WTC11 (cell line): ENCODE measurements around the gene KIF2A. TPM values are rescaled to one million over a fixed set of nuclear protein-coding genes. Genes with fewer than 3 reads are reported as not detected.

Experiments used
- ATAC-seq: fragments of 200-7000 bp; cut with Tn5 transposase; 2 replicates; pipeline ENCODE4 v1.10.0; 2021; ENCODE audit warnings: mild to moderate bottlenecking, moderate library complexity
- CTCF ChIA-PET: fragments of 300-600 bp; sonication (Branson Sonifier 250); formaldehyde crosslinking; loops from one replicate; lab custom pipeline; 2021; ENCODE audit warnings: antibody characterized with exemption; lab: Charles Lee
- POLR2A ChIA-PET: fragments of 350-600 bp; sonication (Branson Sonifier 250); formaldehyde crosslinking; loops from one replicate; lab custom pipeline; 2021; ENCODE audit warnings: antibody characterized with exemption; lab: Charles Lee
- DNase-seq: peaks from one replicate; pipeline ENCODE4 v3.0.0; 2021; ENCODE audit warnings: low spot score
- H3K27ac Mint-ChIP-seq: 2 replicates; pipeline ENCODE4 v1.8.0; 2021; ENCODE audit warnings: mixed read lengths
- H3K27me3 Mint-ChIP-seq: 2 replicates; pipeline ENCODE4 v1.8.0; 2021; ENCODE audit warnings: low read depth, mild to moderate bottlenecking, moderate library complexity, mixed read lengths
- H3K36me3 Mint-ChIP-seq: 2 replicates; pipeline ENCODE4 v1.8.0; 2021; ENCODE audit warnings: mixed read lengths
- H3K4me1 Mint-ChIP-seq: 2 replicates; pipeline ENCODE4 v1.8.0; 2022; ENCODE audit warnings: mixed read lengths
- H3K4me3 Mint-ChIP-seq: 2 replicates; pipeline ENCODE4 v1.8.0; 2021; ENCODE audit warnings: mild to moderate bottlenecking, moderate library complexity, mixed read lengths
- H3K9me3 Mint-ChIP-seq: 2 replicates; pipeline ENCODE4 v1.8.0; 2021; ENCODE audit warnings: mixed read lengths
- ARID4B ChIP-seq: sonication (generic); formaldehyde crosslinking; IDR thresholded peaks from 2 replicates; pipeline ENCODE4 v1.8.0; 2023; ENCODE audit warnings: missing genetic modification reagents, mild to moderate bottlenecking, borderline replicate concordance
- ATF2 ChIP-seq: sonication (generic); formaldehyde crosslinking; IDR thresholded peaks from 2 replicates; pipeline ENCODE4 v1.8.1; 2022; ENCODE audit warnings: low read depth, missing genetic modification reagents, borderline replicate concordance
- CREB1 ChIP-seq: sonication (generic); formaldehyde crosslinking; IDR thresholded peaks from 2 replicates; pipeline ENCODE4 v1.8.0; 2023; ENCODE audit warnings: mild to moderate bottlenecking, missing genetic modification reagents
- CTCF ChIP-seq: fragments of 200-600 bp; IDR thresholded peaks from 2 replicates; pipeline ENCODE4 v1.8.0; 2022; ENCODE audit warnings: antibody characterized with exemption
- EMX1 ChIP-seq: fragments of 250-450 bp; sonication (Bioruptor Pico); IDR thresholded peaks from 2 replicates; pipeline ENCODE4 v1.8.0; 2021; ENCODE audit warnings: mild to moderate bottlenecking
- FOXP4 ChIP-seq: sonication (generic); formaldehyde crosslinking; IDR thresholded peaks from 2 replicates; pipeline ENCODE4 v1.8.0; 2022; ENCODE audit warnings: mild to moderate bottlenecking, missing genetic modification reagents
- GABPB1 ChIP-seq: sonication (generic); formaldehyde crosslinking; IDR thresholded peaks from 2 replicates; pipeline ENCODE4 v1.8.1; 2023; ENCODE audit warnings: mild to moderate bottlenecking, missing genetic modification reagents
- GTF2I ChIP-seq: fragments of 250-450 bp; sonication (Bioruptor Pico); conservative IDR thresholded peaks from 2 replicates; pipeline ENCODE4 v1.4.0; 2021; ENCODE audit warnings: mild to moderate bottlenecking
- JUN ChIP-seq: sonication (generic); formaldehyde crosslinking; IDR thresholded peaks from 2 replicates; pipeline ENCODE4 v1.8.0; 2023; ENCODE audit warnings: mild to moderate bottlenecking, missing genetic modification reagents
- MAX ChIP-seq: sonication (generic); formaldehyde crosslinking; IDR thresholded peaks from 2 replicates; pipeline ENCODE4 v1.8.0; 2022; ENCODE audit warnings: mild to moderate bottlenecking, missing genetic modification reagents
- MYBL2 ChIP-seq: sonication (generic); formaldehyde crosslinking; IDR thresholded peaks from 2 replicates; pipeline ENCODE4 v1.8.1; 2023; ENCODE audit warnings: mild to moderate bottlenecking, moderate library complexity, missing genetic modification reagents
- NFATC4 ChIP-seq: fragments of 250-450 bp; sonication (Bioruptor Pico); IDR thresholded peaks from 2 replicates; pipeline ENCODE4 v1.9.0; 2021; ENCODE audit warnings: mild to moderate bottlenecking
- NR1H2 ChIP-seq: sonication (generic); formaldehyde crosslinking; IDR thresholded peaks from 2 replicates; pipeline ENCODE4 v1.9.0; 2021; ENCODE audit warnings: mild to moderate bottlenecking, moderate library complexity, missing genetic modification reagents
- OVOL2 ChIP-seq: fragments of 250-450 bp; sonication (Bioruptor Pico); IDR thresholded peaks from 2 replicates; pipeline ENCODE4 v1.9.0; 2021; ENCODE audit warnings: mild to moderate bottlenecking, borderline replicate concordance
- PRDM15 ChIP-seq: sonication (generic); formaldehyde crosslinking; IDR thresholded peaks from 2 replicates; pipeline ENCODE4 v1.8.0; 2022; ENCODE audit warnings: missing genetic modification reagents
- RORB ChIP-seq: fragments of 250-450 bp; sonication (Bioruptor Pico); IDR thresholded peaks from 2 replicates; pipeline ENCODE4 v1.9.0; 2021; ENCODE audit warnings: mild to moderate bottlenecking
- SP1 ChIP-seq: sonication (generic); formaldehyde crosslinking; conservative IDR thresholded peaks from 2 replicates; pipeline ENCODE4 v1.8.1; 2022; ENCODE audit warnings: missing genetic modification reagents
- TEAD1 ChIP-seq: sonication (generic); formaldehyde crosslinking; IDR thresholded peaks from 2 replicates; pipeline ENCODE4 v1.8.0; 2022; ENCODE audit warnings: mild to moderate bottlenecking, missing genetic modification reagents
- TEAD4 ChIP-seq: sonication (generic); formaldehyde crosslinking; IDR thresholded peaks from 2 replicates; pipeline ENCODE4 v1.8.0; 2022; ENCODE audit warnings: mild to moderate bottlenecking, missing genetic modification reagents
- ZNF396 ChIP-seq: fragments of 250-450 bp; sonication (Bioruptor Pico); IDR thresholded peaks from 2 replicates; pipeline ENCODE4 v1.8.0; 2021; ENCODE audit warnings: mild to moderate bottlenecking, moderate library complexity, borderline replicate concordance
- total RNA-seq: library from RNA; stranded (reverse); gene quantifications from 3 replicates; pipeline ENCODE4 v1.2.3, GENCODE V29; 2021

The KIF2A gene
- total RNA-seq, 1 experiment from 2014 or later, result 77.8 TPM

GRCh38 chr5:62385131-62385530, 79.1 kb downstream of the KIF2A start (continued):
- TF ChIP-seq PRDM15 (CRISPR knock-in tag), result no peak
- TF ChIP-seq ZNF396, result no peak
- TF ChIP-seq EMX1 (CRISPR knock-in tag), result no peak
- TF ChIP-seq TEAD4, result no peak
- TF ChIP-seq GABPB1, result no peak
- no peak for TF ChIP-seq RORB (CRISPR knock-in tag)

- Mint-ChIP-seq H3K9me3 (no peaks in the 10 kb centered on the region), H3K4me3 (no peak overlapping the region), H3K36me3 (peaks cover 53% of the 10 kb centered on the region), H3K27ac (no peak overlapping the region), H3K27me3 (no peaks in the 10 kb centered on the region), H3K4me1 (no peaks in the 10 kb centered on the region)
- TF ChIP-seq FOXP4, result no peak
- TF ChIP-seq TEAD1 (CRISPR knock-in tag), result no peak
- TF ChIP-seq ATF2 (CRISPR knock-in tag), result no peak
- no peak for TF ChIP-seq MYBL2 (CRISPR knock-in tag)
- no peak for TF ChIP-seq OVOL2 (CRISPR knock-in tag)
- TF ChIP-seq GTF2I (CRISPR knock-in tag), result no peak
- TF ChIP-seq NFATC4 (CRISPR knock-in tag), result no peak
- no peak for TF ChIP-seq NR1H2
- POLR2A ChIA-PET, result interaction anchor here (0.6 kb wide), 1 partner anchor 9 kb away, joined by 3 read pairs; no protein-coding TSS in a partner anchor
- CTCF ChIA-PET, result no interaction called here
- DNase-seq, result no peak
- no peak for ATAC-seq
These were observed 79.9 kb downstream of the KIF2A start for GRCh38 chr5:62385816-62386400.

GRCh38 chr5:62386824-62387223, 80.8 kb downstream of the KIF2A start:
- H3K36me3 Mint-ChIP-seq, result peaks cover 49% of the 10 kb centered on the region
- CTCF ChIA-PET, result interaction anchor here (1.4 kb wide), 1 partner anchor 17 kb away, joined by 4 read pairs; the partner anchor contains the start of gene DIMT1
- no peaks in the 10 kb centered on the region for H3K9me3 Mint-ChIP-seq
- no peaks in the 10 kb centered on the region for H3K4me1 Mint-ChIP-seq
- DNase-seq, result no peak
- H3K27ac Mint-ChIP-seq, result no peak overlapping the region
- no peak for ATAC-seq
- no peaks in the 10 kb centered on the region for H3K27me3 Mint-ChIP-seq
- H3K4me3 Mint-ChIP-seq, result no peak overlapping the region
- POLR2A ChIA-PET, result no interaction called here
- TF ChIP-seq SP1 (CRISPR knock-in tag), result no peak
- TF ChIP-seq JUN (CRISPR knock-in tag), result no peak
- no peak for TF ChIP-seq MAX (CRISPR knock-in tag)
- TF ChIP-seq CTCF, result no peak
- TF ChIP-seq EMX1 (CRISPR knock-in tag), result no peak
- no peak for TF ChIP-seq ARID4B (CRISPR knock-in tag)
- no peak for TF ChIP-seq CREB1 (CRISPR knock-in tag)
